HG02870 (cell line): ENCODE data around the gene MYZAP.

Experiments used
- ATAC-seq: cut with Tn5 transposase; IDR thresholded peaks from one replicate; pipeline ENCODE4 v1.9.1; 2021; ENCODE audit warnings: mild to moderate bottlenecking, moderate library complexity; ENCODE audit not compliant: unreplicated experiment

The MYZAP gene

DNA sequence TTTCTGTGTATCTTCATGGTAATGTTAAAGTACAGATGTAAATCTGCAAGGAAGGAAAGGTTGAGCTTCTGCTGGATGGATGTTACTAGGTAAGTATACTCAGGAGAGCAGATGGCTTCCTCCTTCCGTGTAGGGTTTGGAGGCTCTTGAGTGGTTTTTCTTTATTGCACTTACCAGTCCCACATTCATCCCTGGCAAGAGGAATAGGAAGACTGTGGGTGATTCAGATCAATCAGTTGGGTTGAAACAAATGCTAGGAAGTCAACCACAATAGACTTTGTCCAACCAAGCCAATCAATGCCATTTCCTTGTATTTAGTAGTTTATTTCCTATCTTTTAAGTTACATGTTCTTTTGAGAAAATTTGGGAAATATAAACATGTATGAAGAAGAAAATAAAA lies 26.6 kb downstream of the MYZAP start:
- ATAC-seq = no peak

GRCh38 chr15:57619746-57620145 lies 28.0 kb downstream of the MYZAP start:
- no peak for ATAC-seq

GRCh38 chr15:57624730-57625129 lies 33.0 kb downstream of the MYZAP start:
- no peak for ATAC-seq

DNA sequence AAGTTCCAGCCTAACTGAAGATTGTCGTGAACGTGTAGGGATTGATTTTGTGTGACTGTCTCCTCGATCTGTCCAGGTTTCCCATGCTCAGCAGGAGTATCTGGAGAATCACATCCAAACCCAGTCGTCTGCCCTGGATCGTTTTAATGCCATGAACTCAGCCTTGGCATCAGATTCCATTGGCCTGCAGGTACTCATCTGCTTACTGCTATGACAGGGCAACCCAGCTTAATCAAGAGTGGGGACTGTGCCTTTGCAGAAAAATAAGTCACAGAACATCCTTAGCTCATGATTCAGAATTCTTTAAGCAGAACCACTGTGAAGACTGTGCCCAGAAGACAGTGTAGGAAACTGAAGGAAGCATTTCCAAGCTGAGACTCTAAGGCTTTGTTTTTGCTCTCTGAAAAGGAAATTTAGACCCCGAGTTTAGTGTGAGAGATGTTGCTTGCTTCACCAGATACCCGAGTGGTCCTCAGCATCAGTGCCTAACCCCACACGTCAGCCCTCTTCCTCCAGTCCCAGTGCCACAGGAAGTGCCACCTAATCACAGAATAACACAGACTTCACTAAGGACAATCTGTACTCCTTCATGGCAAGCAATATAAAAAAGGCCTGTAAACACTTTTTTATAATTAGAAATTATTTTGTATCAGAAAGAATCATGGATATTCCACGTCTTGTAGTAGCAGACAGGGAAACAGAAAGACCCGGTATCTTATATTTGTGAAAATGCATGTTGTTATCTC lies 34.2 kb downstream of the MYZAP start:
- ATAC-seq = no peak

- ATAC-seq = no peak
Measured at GRCh38 chr15:57626713-57627440, 35.2 kb downstream of the MYZAP start.

DNA sequence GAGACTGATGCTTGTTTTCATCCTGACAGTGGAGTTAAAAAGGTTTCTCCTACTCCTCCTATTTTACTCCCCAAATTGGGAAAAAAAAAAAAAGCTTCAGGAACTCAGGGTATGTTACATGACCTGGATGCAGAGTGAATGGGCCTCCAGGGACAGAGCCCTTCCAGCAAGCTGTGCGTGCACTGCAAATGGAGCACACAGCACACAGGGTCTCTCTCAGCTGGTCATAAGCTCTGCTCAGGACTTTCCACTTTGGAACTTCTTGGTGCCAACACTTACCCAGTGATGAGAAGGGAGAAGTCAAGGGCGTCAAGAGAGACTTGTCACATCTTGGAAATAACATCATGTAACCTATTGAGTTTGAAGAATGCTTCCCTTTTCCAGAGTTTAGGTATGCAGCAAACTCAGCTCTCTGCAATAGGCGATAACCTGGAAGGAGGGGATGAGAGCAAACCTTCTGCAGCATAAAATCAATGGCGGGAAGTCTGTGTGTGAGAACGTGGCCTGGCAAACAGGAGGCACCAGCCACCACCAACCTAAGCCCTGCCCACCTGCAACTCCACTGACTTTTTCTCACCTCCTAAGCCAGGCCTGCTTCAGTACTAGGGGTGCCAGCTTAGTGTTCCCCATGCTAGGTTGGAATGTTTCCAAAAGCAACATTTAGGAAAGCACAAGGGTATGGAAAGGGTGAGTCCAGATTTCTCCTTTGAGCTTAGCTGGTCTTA lies 39.8 kb downstream of the MYZAP start:
- no peak for ATAC-seq

DNA sequence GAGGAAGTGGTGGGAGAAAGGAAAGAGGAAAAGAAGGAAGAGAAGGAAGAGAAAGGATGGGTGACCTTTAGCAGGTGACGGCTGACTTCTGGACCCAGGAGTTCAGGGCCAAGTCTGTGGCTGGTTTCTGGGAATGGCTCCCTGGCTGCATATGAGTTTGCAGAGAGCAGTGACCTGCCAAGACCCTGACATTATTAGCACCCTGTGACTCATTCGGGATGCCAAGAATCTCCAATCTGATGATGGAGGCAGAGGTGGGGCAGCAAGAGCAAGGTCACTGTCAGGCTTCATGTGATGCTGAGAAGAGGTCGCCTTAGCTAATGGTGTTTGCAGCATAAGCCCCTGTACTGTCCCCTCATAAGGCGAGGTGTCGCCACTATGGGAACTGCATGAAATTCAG lies 42.6 kb downstream of the MYZAP start:
- ATAC-seq = no peak

DNA sequence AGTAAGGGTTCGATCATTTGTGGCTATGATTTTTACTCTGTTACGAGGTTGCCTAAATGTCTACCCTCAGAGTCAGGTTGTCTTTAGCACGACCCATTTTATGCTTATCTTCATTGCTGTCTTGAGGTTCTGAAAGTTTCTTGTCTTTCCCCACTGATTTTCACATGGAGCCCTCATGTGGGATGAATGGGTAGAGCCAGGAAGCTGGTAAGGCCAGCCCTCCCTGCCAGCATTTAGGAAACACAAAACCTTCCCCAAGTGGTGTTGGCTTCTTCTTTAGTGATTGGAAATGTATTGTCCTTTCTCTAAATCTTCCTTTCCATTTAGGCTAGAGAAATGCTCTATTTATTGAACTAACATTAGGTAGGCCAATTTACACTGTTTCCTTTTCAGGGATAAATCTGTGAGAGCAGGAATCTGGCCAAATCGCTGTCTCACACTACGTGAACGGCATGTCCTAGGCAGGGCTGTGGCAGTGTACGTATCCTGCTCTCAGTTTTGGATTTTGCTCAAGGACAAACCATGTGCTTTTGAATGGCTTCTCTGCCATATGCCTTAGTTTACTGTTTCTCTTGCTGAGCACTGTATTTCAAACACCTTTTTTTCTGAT lies 43.7 kb downstream of the MYZAP start:
- no peak for ATAC-seq

DNA sequence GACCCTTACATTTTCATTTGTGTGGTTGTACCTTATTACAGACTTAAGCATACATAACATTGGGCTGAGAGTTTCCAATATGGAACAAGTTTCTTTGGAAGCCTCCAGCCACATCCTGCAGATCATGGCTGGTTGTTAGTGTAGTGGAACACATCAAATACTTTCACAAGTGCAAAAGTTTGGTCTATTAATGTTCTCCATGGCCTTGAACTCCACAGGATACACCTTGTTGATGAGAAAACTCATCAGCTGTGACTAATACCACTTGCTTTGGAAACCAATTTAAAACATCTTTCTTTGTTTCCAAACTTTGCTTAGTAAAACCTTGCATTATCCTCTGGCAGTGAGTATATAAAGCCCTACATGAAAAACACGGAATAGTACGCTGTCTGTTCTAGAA lies 46.1 kb downstream of the MYZAP start:
- no peak for ATAC-seq

DNA sequence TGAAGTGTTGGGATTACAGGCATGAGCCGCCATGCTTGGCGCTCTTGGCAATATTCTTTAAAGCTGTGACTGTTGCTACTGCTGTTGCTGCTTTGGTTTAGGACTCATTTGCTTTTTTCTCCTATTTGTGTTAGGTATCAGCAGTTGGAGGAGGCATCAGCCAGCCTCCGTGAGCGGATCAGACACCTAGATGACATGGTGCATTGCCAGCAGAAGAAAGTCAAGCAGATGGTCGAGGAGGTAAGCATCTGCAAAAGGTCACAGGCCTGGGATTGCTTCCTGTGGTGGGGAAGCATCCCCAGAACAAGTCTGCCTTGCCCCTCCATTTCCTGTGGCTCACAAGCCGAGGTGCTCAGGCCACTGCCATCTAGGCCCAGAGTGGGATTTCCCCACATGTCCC lies 47.6 kb downstream of the MYZAP start:
- ATAC-seq = no peak

DNA sequence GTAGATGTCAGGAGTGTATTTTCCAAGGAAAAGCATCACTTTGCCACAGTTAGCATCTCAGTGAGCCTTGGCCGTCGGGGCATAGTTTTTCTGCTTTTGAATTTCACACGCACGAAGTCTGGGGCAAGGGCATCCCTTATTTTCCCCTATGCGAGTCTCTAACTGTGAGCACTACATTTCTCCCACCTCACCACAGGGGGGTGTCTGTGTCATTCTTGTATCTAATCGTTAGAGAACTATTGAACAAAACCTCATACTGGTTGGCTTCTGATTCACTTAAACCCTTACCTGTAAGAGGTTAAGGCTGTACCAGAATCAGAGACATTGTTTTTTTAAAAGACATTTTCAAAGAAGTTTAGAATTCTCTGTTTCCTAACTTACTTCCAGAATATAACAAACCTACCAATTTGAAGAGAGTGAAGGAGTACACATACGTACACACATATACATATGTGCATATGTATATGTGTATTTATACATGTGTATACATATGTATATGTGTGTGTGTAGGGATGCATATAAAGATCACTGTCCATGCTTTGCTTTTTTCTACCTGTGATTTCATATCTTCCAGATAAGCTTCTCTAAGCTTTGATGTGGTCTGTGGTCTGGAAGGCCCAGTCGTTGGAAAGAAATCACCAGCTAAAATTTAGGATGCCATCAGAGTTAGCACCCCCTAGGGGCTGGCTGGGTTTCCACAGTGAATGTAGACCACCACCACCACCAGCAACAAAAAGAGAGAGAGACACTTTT lies 49.4 kb downstream of the MYZAP start:
- ATAC-seq = no peak

- ATAC-seq = no peak
Measured at GRCh38 chr15:57643826-57644225, 52.1 kb downstream of the MYZAP start.

- no peak for ATAC-seq
Measured at GRCh38 chr15:57646087-57646486, 54.4 kb downstream of the MYZAP start.

- ATAC-seq = no peak
Measured at GRCh38 chr15:57647071-57647790, 55.5 kb downstream of the MYZAP start.

DNA sequence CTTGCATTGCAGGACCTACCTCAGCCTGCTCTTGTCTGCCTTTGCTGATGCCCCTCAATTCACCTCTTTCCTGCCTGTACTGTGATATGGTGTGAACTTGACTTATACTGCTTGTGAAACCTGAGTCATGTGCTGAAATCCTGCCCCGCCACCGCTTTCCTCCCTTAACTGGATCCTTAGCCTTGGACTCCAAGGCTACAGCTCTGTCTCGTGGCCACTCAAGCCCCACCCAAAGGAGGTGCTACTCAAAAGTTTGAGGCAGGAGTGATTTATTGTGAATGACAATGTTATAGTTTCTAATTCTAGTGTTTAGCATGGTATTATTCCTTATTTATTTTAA lies 56.1 kb downstream of the MYZAP start:
- ATAC-seq = no peak

DNA sequence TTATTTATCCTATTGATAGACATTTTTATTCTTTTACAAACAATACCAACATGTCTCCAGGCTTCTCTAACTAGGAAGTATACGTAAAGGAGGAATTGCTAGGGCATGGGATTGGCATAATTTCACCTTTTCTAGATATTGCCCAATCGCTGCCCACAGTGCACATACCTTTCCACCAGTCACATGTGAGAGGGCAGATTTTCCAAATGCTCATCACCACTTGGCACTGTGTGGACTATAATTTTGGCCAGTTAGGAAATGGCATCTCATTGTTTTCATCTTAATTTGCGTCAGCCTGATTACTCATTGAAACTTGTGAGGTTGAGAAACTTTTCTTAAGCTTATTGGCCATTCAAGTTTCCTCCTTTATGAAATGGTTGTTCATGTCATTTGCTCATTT lies 57.4 kb downstream of the MYZAP start:
- no peak for ATAC-seq

- no peak for ATAC-seq
Measured at GRCh38 chr15:57651445-57651844, 59.7 kb downstream of the MYZAP start.

DNA sequence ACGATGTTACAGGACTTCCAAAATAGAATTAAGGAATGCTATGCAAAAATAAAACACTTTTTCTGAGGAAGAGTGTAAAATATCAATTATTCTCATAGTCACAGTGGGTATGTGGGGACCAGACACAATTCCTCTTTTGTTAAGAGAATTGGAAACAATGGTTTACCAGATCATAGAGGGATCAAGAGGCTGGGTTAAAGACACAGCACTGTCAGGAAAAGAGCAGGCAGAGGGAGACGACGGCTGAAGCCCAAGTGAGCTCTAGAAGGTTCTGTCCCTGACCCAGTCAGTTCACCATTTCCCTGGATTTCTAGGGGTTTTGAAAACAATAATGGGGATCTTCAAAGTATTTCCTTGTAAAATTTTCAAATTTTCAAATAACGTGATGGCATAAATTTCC lies 60.8 kb downstream of the MYZAP start:
- ATAC-seq = no peak

DNA sequence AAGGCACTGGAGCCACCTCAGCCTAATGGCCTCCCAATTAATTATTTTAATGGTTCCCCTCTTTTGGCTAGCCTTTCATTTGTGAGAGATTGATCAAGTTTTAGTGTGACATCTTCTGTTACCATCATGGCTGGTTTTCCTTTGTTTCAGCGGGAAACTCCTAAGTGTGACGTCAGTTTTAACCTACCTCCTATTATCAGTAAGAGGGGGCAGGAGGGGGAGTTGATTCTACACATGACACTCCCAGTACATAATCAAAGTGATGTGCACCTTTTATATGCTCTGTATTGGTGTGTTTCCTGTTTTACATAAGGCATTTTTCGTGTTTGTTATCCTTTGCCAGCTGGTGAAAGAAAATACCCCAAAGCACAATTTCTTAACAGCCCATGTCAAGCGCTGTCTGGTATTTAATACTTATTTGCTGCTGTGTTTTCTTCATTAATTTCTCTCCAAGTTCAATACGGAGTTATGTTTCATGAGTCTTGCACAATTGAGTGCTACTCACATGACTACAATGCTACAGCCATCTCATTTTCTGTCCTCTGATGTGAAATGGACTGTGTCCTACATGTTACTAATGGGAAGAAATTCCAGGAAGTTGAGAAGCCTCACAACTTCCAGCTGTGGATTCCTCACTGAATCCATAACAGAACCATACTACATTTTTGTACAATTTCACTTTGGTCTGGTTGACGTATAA lies 62.6 kb downstream of the MYZAP start:
- no peak for ATAC-seq

GRCh38 chr15:57655053-57655452 lies 63.3 kb downstream of the MYZAP start:
- ATAC-seq = no peak
